Epithelial cell of prostate (primary cell): ENCODE measurements around the gene SPIRE1.
"Not testable (repeated sequence)": the region's sequence is repeated elsewhere in the genome, so short reads cannot be mapped to it uniquely, and the experiment has no call there.

Experiments
- DNase-seq: peaks from one replicate; pipeline ENCODE4 v3.0.0-alpha.2; 2011; ENCODE audit warnings: low read depth, low spot score
- H3K27ac ChIP-seq: fragments of 450-650 bp; 2 replicates; pipeline ENCODE4 v1.5.1; 2017; ENCODE audit warnings: mild to moderate bottlenecking

SPIRE1 gene

DNA sequence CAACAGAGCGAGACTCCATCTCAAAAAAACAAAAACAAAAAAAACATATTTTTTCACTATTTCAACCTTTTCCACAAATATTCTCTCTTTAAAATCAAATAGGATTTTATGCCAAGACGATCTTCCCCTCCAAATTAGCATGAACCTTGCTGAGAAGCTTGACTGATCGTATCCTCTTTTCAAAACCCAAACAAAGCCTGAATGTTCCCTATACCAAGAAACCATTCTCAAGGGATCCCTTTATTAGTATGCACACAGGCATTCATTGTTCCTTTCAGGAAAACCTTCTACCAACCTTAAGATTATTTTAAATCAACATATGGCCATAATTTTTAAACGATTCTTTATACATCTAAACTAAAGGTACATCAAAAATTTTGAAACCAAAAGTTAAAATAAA lies 6.3 kb downstream of the SPIRE1 start:
- DNase-seq: no peak
- no peak overlapping the region for H3K27ac ChIP-seq

DNA sequence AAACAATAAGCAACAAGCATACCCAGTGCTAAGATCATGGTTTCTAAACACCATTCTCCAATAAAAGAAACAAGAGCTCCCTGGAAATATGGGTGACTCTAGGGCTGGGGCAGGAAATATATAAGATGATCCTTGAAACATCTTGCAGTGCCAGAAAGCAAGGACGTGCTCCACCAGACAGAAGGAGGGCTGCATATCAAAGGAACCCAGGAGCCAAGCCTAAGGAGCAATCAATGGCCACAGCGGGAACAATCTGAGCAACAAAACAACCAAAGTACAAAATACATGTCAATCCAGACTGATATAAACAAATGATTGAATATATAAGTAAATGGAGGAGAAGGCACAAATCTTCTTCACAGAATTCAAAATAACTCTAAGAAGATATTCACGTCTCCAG lies 10.1 kb downstream of the SPIRE1 start:
- no peak overlapping the region for H3K27ac ChIP-seq
- DNase-seq: no peak

DNA sequence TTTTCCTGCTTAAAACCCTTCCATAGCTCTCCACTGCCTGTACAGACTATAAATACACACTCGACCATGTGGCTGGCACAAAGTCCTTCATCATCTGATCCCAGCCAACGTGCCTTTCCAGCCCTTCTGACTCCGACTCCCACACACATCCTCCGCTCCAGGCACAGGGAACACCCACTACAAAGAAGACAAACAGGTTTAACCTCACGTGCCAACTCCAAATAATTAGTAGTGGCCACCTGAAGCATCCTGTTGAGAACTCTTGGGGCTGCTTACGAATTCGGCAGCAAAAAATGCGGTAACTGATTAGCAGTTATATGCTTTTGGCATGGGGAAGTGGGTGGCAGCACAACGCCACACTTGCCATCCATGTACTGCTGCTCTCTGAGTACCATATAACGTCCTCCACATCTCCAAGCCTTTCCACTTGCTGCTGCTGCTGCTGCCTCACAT lies 12.1 kb downstream of the SPIRE1 start:
- peak overlapping the region; percentile 48 for H3K27ac ChIP-seq
- no peak for DNase-seq

DNA sequence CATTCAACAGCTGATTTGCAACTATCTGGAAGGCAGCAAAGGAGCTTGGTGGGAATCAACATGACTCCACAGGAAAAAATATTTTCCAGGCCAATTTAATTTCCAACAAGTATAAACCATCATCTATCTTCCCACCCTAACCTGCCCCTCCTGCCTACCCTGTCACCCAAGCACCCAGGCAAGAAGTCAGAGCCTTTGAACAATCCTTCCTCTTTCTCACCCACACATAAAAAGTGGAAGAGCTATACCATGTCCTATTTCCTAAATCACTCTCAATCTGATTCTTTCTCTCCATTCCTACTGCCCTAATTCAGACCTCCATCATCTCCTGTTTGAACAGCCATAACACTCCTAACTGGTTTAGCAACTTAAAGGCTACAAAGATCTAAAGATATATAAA lies 12.7 kb downstream of the SPIRE1 start:
- no peak for DNase-seq
- peak overlapping the region; percentile 48 for H3K27ac ChIP-seq

DNA sequence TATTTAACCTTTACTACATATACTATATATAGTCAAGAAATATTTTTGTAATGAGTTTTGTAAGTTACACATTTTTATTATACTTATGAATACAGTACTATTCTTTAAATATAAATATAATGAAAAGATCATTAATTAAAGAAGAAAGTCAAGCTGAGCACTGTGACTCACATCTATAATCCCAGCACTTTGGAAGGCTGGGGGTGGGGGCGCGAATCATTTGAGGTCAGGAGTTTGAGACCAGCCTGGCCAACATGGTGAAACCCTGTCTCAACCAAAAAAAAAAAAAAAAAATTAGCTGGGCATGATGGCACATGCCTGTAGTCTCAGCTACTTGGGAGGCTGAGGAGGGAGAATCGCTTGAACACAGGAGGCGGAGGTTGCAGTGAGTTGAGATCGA lies 14.2 kb downstream of the SPIRE1 start:
- not testable (repeated sequence) for DNase-seq
- H3K27ac ChIP-seq: peak overlapping the region; percentile 16

DNA sequence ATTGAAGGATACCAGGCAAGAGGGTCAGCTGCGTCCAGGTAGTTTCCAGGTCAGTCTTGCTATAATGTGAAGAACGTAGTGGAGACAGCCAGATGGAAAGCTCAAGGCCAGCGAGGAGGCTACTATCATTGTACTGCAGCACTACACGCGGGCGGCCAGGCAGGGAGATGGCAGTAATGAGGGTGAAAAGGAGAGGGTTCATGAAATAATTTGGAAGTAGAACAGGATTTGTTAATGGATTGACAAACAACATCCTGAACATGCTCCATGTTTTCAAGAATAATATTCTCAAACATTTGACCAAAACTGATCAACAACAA lies 17.1 kb downstream of the SPIRE1 start:
- no peak for DNase-seq
- H3K27ac ChIP-seq: peak overlapping the region; percentile 88

DNA sequence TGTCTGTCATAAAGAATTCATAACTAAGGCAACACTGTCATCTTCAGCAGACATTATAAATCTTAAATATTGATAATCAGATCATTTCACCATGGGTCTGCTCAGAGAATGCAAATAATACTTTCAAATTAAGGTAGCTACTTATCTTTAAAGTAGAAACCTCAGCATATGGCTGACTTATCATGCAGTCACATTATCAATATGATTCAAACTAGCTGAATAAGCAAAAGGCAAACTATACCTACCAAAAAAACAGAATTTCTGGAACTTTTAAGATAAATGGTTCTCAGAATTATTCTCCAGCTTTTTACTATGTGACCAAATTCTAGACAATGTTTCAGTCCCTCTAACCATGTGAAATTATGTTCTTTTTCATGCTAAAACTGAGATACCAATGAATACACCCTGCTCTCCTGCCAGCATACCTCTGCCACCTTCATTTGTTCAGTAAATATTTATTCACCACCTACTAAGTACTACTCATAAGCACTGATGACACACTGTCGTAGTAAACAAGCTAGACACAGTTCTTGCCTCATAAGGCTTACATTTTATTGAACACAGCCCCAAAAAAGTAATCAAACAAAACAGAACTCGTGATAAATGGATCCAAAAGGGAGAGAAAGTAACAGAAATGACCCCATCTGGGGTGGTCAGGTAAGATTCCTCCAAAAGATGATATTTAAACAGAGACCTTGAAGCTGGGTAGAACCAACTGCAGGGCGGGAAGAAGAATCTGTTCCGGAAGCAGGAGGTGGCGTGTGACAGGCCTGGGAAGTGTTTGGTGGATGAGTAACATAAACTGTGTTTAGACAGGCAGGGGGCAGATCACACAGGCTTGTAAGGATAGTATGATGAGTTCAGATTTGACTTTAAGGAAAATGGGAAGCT lies 17.7 kb downstream of the SPIRE1 start:
- DNase-seq: peak; percentile 48

DNA sequence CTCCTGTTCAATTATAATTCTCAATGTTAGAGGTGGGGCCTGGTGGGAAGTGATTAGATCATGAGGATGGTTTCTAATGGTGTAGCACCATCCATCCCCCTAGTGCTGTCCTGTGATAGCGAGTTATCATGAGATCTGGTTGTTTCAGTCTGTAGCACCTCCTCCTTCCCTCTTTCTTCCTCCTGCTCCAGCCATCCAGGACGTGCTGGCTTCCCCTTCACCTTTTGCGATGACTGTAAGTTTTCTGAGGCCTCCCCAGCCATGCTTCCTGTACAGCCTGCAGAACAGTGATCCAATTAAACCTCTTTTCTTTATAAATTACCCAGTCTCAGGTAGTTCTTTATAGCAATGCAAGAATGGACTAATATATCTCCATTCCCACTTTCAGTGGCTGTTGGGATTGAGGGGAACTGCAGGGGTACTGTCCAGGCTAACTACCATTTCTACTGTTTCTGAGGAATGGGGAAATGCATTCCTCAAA lies 19.2 kb downstream of the SPIRE1 start:
- peak overlapping the region; percentile 88 for H3K27ac ChIP-seq
- no peak for DNase-seq

More for the DNA sequence above, 17.7 kb downstream of the SPIRE1 start:
- peak overlapping the region; percentile 88 for H3K27ac ChIP-seq

DNA sequence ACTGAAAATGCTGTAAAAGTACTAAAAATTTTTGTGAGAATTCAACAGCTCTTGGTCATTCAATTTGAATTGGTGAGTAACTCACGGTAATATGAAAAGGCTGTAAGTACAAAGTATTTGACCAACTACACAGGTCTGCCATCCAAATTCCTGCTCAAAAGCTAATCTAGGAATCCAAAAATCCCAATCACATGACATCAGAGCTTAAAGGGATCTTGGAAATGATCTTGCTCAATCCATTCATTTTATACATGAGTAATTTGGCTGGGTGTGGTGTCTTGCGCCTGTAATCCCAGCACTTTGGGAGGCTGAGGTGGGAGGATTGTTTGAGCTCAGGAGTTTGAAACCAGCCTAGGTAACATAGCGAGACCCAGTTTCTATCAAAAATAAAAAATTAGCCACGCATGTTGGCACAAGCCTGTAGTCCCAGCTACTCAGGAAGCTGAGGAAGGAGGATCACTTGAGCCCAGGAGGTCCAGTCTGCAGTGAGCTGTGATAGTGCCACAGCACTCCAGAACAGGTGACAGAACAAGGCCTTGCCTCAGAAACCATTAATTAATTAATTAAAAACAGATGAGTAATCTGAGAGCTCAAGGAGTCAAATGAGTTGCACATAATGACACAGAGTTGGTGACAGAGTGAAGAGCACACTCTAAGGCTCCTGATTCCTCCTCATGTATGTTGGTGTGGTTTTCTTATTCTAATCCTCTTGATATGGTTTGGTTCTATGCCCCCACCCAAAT lies 19.8 kb downstream of the SPIRE1 start:
- peak overlapping the region; percentile 88 for H3K27ac ChIP-seq
- DNase-seq: no peak

DNA sequence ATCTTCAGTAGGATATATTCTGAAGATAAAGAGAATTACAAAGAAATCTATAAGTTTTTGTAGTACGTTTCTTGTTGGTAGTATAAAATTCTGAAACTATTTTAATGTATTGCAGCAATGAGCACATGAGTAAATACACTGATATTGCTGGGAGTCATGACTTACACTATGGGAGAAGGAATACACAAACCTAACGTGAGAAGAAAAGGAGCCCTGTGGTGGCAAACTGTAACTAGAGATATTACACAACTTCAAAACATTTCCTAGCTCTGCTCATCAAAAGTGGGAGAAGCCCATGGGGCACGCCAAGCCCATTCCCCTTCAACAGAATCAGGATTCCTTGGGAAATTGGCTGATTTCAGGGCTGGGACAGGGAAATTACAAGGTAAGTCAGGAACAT lies 20.5 kb downstream of the SPIRE1 start:
- no peak for DNase-seq
- H3K27ac ChIP-seq: peak overlapping the region; percentile 88

DNA sequence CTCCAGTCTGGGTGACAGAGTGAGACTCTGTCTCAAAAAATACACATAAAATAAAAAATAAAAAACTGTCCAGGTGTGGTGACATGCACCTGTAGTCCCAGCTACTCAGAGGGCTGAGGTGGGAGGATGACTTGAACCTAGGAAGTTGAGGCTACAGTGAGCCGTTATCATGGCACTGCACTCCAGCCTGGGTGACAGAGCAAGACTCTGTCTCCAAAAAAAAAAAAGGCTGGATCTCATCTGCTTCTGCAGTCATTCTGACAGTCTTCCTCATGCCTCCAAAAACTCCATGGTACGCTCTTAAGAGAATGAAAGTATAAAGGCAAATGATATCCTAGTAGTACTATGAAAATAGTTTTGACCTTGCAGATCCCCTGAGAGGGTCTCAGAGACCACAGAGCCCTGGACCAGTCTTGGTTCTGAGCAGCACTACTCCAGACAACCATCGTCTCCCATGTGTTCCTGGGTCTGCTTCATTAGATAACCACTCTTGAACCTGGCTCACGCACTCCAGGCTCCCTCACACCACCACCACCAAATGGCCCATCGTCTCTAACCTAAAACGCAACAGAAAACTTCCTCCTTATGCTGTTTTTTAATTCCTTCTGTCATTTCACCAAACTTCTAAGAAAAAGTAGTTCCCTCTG lies 26.0 kb downstream of the SPIRE1 start:
- no peak for DNase-seq
- no peak overlapping the region for H3K27ac ChIP-seq

DNA sequence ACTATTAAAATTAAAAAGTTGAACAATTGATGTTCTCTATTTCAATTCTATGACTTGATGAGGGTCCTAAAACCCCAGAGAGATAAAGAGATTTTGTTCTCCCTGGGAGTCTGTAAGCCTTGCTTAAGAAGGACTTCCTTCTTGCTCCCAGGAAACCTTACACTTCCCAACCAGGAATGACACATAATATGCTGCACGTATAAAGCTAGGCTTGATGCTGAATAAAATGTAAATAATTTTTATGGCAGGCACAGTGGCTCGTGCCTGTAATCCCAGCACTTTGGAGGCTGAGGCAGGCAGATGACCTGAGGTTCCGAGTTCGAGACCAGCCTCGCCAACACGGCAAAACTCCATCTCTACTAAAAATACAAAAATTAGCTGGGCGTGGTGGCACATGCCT lies 27.8 kb downstream of the SPIRE1 start:
- H3K27ac ChIP-seq: peak overlapping the region; percentile 91
- no peak for DNase-seq

DNA sequence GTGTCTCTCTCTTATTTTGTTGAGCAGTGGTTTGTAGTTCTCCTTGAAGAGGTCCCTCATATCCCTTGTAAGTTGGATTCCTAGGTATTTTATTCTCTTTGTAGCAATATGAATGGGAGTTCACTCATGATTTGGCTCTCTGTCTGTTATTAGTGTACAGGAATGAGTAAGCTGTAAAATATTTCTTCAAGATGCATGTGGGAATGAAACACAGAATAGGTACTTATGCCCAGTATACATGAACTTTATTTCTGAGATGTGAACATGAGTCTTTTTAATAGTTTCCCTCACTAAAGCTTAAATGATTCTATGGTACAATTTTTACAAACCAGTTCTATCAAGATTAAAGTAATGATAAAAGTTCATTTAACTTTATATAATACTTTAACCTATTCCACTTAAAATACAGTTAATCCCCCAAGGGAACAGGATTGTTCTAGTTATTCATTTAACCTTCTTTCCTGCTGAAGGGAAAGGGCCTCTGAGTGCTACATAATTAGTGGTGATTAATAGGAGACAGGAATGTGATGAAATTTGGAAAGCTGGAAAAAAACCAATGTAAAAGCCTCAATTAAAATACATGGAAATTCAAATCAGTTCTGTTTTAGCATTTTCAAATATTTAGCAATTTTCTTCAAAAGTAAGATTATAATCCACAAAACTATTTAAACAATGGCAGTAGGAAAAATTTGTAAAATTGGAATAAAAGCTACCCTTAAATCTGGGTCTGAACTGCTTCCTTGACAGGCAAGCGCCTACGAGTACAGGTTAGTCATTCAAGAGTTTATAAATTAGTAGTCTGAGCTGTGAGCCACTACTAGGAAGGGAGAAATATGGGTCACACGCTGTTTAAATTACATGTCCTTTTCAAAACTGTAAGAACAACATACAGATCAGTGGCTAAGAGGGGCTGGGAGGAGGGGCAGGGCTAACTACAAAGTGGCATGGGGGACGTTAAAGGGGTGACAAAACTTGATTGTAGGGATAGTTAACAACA lies 28.9 kb downstream of the SPIRE1 start:
- peak; percentile 26 for DNase-seq

DNA sequence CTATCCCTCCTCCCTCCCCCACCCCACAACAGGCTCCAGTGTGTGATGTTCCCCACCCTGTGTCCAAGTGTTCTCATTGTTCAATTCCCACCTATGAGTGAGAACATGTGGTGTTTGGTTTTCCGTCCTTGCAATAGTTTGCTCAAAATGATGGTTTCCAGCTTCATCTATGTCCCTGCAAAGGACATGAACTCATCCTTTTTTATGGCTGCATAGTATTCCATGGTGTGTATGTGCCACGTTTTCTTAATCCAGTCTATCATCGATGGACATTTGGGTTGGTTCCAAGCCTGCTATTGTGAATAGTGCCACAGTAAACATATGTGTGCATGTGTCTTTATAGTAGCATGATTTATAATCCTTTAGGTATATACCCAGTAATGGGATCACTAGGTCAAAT lies 30.7 kb downstream of the SPIRE1 start:
- not testable (repeated sequence) for DNase-seq

More for the DNA sequence above, 28.9 kb downstream of the SPIRE1 start:
- peak overlapping the region; percentile 91 for H3K27ac ChIP-seq

DNA sequence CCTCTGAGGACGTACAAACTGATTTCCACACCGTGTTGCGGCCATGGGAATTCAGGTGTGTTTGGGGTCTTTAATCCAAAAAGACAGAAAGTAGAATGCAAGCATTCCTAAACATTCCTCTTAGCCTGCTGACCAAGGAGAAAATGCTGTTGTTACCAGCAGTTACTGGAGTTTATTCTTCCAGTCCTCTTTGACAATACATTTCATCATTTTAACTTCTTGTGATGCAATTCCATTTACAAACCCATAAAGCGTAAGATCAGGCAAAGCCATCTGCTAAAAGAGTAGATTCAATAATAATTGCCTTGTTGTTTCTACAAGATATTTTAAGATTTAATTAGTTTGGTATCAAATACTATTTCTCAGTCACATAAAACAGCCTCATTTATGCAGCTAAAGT lies 32.7 kb downstream of the SPIRE1 start:
- no peak for DNase-seq
- no peak overlapping the region for H3K27ac ChIP-seq

More for the DNA sequence above, 30.7 kb downstream of the SPIRE1 start:
- not testable (repeated sequence) for H3K27ac ChIP-seq

DNA sequence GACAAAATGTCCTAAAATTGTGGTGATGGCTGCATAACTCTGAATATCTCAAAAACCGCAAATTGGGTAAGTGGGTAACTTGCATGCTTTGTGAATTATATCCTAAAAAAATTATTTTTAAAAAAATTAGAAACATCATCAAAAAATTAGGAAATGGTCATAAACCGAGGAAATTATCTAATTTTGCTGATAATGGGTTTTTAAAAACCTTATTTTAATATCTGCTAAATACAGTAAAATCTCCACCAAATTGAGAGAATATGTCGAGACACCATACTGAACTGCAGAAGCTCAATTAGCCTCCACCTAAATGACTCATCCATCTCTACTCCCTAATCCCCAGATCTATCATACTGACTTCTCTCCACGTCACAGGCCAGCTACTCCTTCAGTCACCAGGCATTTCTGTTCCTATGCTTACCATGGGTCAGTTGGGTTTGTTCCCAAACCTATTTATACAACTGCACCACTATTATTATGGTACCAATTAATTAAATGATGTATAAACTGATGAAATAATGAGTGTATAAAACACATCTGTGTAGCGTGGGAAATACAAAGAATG lies 36.1 kb downstream of the SPIRE1 start:
- DNase-seq: no peak
- peak overlapping the region; percentile 37 for H3K27ac ChIP-seq

DNA sequence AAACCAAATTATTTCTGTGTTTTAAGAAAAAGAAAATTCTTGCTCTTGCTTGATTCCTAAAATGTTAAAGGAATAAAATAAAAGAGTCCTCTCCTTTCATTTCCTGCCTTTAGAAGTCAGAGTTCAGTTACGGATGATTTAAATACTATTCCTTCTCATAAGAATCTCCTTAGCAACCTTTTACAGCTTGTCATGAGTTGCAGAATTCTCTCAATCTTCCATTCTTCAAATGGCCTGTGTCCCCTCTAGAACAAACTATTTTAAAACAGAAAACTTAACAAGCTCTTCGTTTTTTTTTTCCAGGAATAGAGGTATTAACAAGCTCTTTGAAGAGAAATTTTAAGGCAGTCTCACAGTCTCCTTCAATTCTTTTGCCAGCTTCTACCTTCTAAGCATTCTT lies 42.2 kb downstream of the SPIRE1 start:
- no peak for DNase-seq
- no peak overlapping the region for H3K27ac ChIP-seq

DNA sequence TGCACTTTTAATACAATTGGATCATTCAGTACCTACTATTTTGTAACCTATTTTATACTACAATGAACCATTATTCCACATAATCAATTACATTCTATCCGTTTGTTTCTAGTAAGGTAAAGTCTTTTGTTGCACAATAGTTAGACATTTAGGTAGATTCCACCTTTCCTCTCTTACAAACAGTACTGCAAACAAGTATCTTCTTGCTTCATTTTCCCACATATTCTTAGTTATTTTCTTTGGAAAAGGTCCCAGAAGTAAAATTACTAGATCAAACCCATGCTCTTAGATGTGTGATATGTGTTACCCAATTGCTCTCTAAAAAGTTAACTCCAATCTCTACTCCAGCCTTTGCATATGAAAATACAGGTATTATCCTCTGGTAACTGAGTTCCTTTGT lies 49.6 kb downstream of the SPIRE1 start:
- peak overlapping the region; percentile 99 for H3K27ac ChIP-seq
- no peak for DNase-seq

DNA sequence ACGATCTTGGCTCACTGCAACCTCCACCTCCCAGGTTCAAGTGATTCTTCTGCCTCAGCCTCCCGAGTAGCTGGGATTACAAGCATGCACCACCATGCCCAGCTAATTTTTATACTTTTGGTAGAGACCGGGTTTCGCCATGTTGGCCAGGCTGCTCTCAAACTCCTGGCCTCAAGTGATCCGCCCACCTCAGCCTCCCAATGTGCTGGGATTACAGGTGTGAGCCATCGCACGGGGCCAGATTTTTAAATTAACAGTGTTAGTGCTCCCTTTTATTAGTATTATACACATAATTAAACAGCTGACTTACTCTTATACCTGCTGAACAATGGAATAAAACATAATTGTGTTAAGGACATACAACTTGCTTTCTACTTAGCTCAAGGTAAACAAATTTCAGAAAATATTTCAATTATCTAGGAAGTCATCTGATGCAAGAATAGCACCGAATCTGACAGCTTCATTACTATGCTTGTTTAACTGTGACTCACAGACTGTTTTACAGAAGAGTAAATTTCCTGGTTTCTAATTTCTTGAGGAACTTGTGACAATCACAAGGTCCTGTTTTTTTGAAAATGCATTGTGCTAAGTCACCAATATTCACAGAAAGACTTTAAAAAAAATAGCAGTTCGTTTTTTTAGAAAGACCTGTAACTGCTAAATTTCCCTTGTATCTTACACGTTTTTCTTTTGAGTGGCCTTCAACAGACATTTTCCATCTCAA lies 51.2 kb downstream of the SPIRE1 start:
- DNase-seq: peak; percentile 64
- H3K27ac ChIP-seq: peak overlapping the region; percentile 99
